GM19025 (cell line): ENCODE data around the gene PSMD14.

Experiments used
- ATAC-seq: cut with Tn5 transposase; IDR thresholded peaks from one replicate; pipeline ENCODE4 v1.9.1; 2021; ENCODE audit warnings: mild to moderate bottlenecking, low read depth, moderate library complexity; ENCODE audit not compliant: unreplicated experiment

The PSMD14 gene

DNA sequence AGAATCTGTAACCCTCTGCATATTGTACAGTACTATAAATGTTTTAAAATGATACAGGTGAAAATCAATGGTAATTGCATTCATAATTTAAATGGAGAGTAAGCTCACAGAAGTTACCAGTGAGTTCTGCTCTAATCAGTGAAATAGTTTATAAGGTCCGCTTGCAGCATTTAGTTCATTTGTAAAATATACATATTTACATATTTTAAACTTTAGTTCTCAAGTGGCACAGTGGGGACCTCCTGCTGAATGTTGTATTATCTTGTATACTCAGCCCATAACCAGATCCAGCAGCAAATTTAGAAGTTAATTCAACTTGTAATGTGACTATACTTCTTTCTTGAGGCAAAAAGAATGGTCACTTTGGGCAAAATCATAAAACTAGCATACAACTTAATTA lies 66.2 kb downstream of the PSMD14 start:
- no peak for ATAC-seq

DNA sequence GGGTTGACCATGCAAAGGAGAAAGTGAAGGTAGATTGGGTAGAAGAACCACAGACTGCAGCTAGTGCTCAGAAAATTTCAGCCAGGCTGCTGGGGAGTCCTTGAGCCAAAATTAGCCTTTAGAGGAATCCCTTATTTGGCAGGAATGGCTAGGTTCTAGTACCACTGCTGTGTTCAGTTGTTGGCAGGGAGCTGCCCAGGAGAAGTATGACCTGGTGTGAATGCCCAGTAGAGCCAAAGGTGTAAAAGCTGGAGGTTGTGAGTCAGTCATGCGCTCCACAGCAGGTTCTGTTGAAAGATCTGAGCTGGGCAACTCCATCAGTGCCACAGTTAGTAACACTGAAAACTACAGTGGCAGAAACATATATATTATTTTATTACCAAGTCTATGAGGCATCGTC lies 71.5 kb downstream of the PSMD14 start:
- no peak for ATAC-seq

DNA sequence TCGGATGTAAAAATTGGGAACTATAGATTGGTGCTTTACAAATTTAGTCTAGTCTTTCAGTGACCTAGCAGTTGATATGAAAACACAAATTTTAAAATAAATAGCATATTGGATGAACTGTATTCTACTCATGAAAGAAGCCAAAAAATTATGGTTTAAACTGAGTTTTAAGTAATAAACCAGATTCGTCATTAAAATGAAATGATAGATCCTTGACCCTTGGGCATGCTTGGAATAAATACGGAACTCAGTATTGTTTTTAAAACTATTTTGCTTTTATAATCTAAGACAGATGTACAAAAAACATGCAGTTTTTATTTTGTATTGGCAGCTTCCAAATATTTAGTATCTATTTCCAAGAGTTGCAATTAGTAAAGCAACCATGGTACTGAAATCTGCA lies 73.3 kb downstream of the PSMD14 start:
- no peak for ATAC-seq

DNA sequence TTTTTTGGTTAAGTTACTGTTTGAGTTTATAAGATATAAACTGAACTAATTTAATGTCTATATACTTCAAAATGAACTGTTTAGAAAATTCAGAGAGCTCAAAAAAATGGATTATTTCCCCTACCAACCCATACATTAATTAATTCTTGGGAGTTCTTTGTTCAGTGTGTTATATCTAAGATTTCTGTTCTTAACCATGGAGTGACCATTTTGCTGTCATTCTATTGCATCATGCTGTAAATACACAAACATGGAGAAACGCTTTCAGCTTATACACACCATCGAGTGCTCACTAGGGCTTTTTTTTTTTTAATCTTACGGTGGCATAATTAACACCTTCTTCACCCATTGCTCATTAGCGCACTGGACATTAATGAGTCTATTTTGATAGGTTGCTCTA lies 74.5 kb downstream of the PSMD14 start:
- no peak for ATAC-seq

DNA sequence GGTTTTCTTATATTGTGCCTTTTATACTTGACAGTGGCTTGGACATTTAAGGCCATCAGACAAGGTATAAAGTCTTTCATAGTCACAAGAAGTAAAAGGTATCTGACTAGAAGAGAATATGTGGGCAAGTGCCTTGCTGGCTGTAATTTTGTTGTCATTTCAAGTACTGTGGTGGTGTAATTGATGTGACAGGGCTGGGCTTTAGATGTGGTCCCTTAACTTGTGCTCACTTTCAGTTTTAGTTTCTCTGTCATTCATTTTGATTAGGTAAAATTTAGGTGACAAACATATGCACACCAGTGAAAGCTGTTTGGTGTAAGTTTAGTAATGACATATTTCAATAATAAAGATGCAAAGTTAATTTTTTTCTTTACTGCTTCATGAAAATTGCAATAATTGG lies 76.6 kb downstream of the PSMD14 start:
- ATAC-seq, result peak; percentile 71

DNA sequence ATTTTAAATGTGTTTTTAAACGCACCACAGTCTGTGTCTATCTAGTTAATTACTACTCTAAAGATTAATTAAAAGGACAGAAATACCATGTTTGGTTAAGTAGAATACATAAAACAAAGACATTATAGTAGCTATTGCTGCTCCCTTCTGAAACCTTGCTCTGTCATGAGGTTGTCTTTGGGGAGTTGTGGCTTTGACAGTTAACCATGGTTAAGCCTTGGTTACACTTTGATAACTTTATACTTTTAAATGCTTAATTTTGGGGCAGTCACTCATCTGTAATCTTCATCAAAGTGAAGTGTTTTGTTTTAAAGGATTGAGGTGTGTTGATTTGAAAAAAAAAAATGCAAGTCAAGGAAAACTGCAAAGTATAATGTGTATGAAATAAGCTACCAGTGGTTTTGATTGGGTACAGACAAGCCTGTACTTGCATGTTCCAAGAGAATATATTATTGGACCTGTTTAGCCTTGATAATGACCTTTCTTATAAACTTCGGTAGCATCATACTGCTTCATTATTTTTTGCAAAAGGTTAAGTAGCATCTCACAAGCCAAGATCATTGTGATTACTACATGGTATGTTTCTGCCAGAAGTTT lies 78.1 kb downstream of the PSMD14 start:
- peak; percentile 64 for ATAC-seq

DNA sequence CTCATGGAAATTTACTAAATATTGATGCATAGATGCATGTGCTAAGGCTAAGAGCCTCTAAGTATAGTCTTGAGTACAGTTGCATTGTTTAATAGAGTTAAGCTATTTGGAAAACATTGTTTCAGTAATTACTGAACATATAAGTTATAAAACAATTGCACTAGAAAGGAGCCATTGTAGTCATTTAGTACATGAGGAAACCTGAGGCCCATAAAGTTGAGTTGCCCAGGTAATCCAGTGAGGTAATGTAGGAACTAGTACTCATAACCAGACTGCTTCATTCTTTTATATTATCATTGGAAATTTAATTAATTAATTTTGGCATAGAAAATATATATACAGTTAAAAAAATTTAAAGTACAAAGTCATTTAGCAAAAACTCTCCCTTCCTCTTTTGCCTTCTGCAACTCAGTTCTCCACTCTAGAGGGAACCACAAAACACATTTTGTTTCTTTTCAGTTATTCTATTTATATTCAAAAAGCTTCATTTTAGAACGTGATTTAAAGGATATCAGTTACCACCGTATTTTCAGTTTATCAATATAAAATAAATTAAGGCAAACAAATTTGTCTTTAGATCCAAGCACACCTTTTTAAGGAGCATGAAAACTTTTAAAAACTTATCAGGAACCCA lies 80.0 kb downstream of the PSMD14 start:
- no peak for ATAC-seq

DNA sequence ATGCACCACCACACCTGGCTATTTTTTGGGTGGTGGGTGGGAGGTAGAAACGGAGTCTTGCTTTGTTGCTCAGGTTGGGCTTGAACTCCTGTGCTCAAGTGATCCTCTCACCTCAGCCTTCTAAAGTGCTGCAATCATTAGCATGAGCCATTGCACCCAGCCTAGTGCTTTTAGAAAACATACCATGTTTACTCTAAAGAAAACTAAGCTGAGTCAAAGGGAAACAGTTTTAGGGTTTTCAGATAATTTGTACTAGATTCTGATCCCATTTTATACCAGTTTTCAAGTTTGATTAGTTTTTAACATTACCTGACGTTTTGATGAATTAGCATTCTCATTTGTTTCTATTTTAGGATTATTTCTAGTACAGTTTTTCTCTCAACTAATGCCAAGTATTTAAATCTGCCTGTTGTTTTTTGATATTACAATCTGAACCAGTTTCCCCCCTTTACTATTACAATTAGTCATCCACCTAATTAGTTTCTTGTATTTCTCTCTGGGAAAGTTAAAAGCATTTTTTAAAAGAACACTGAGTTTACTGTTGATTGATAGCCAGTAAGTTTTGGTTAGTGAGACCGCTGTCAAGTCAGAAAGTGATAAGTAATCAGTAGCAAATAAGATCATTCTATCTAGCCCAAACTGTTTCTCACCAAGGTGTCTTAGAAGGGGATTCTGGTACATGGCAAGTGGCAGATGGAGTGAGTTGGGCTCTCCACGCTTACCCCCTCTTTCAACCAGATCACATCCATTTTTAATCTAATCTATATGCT lies 83.7 kb downstream of the PSMD14 start:
- ATAC-seq, result no peak

DNA sequence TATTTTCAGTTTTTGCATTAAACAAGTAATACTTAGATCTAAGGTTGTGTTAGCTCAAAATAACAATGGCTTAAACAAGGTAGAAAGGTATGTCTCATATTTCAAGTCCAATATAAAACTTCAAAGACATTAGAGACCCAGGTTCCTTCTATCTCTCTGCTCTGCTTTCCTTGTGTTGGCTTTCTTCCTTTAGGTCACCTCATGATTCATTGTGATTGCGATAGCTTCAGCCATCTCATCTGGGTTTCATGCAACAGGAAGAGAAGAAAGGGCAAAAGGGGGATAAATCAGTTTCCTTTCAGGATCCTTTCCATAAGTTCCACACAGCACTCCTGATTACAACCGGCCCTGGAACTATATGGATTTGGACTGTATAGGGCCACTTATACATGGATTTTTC lies 91.9 kb downstream of the PSMD14 start:
- ATAC-seq, result no peak

DNA sequence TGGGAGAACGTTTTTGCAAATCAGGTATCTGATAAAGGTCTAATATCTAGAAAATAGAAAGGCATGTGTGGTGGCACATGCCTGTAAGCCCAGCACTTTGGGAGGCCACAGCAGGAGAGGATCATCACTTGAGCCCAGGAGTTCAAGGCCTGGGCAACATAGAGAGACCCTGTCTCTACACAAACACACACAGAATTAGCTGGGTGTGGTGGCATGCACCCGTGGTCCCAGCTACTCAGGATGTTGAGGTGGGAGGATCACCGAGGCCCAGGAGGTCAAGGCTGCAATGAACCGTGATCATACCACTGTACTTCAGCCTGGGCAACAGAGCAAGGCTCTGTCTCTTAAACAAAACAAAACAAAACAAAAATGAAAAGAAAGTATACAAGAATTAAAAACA lies 94.1 kb downstream of the PSMD14 start:
- ATAC-seq, result no peak

DNA sequence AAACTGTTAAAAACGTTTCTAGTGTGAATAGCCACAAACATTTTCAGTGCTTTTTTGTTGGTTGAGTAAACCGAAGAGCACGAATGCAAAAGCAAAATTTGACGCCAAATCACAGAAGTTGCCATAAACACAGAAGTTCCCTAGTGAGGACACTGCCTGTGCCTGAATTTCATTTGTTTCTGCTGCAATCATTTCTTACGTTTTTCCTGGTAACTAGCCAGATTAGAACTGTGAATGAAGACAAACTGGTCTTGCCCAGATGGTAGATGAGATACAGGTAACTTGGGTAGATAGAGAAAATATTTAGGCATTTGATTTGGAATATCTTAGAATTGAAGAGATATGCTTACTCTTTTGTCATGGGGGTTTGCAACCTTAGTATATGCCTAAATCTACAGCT lies 98.1 kb downstream of the PSMD14 start:
- ATAC-seq, result no peak

DNA sequence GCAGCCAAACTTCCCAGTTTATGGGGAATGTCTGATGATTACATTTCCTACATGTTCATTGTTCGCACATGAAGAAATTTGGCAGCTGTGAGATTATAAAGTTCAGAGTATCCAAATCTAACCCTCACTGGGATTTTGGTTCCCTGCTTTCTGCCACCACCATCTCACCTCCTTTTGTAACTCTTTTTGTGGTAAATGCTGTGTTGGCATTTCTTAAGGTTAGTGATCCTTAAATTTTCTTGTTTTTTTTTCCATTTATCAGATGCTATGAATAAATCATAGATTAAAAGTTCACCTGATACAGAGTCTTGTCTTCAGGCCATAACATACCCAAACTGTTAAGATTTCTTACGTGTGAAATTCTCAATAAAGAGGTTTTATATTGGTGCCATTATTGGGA lies 99.4 kb downstream of the PSMD14 start:
- ATAC-seq, result no peak

DNA sequence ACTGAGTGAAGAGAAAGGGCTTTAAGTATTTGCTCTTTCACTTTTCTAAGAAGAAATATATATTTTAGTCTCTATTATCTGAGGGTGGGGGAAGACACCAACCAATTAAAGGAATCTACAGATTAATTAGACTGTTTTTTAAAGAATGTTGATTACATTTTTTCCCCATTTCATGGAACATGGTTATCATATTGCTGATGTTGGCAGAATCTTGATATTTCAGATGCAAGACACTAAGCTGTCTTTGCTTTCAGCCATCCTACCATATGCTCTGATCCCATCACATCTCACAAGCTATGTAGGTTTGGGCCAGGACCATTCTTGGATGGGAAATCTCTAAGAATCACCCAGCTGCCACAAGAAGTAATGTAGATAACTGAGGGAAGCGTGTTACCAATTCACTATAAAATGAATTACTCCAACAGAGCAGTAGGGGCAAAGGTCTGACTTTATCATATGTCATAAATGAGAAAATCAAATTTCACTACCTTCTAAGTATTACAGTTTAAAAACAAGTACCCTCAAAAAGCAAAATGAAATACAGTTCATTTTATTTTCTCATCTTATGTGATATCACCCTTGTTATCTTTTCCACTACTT lies 101.2 kb downstream of the PSMD14 start:
- no peak for ATAC-seq

DNA sequence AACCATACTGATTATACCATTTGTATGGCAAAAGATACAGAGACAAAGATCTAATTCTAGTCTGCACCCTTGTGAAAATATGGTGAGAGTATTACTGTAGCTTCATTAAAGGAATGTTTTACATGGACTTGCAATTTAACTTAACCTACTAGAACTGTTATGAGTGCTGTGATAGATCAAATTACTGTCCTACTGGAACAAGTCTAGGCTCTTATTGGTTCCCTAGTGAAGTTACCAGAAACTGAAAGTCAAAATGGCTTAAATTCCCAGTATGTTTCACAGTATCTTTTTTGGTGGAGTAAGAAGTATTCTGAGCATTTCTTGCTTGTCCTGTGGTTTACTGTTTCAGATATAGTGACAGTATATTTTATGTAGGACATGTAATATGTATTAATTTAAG lies 104.1 kb downstream of the PSMD14 start:
- ATAC-seq, result no peak

DNA sequence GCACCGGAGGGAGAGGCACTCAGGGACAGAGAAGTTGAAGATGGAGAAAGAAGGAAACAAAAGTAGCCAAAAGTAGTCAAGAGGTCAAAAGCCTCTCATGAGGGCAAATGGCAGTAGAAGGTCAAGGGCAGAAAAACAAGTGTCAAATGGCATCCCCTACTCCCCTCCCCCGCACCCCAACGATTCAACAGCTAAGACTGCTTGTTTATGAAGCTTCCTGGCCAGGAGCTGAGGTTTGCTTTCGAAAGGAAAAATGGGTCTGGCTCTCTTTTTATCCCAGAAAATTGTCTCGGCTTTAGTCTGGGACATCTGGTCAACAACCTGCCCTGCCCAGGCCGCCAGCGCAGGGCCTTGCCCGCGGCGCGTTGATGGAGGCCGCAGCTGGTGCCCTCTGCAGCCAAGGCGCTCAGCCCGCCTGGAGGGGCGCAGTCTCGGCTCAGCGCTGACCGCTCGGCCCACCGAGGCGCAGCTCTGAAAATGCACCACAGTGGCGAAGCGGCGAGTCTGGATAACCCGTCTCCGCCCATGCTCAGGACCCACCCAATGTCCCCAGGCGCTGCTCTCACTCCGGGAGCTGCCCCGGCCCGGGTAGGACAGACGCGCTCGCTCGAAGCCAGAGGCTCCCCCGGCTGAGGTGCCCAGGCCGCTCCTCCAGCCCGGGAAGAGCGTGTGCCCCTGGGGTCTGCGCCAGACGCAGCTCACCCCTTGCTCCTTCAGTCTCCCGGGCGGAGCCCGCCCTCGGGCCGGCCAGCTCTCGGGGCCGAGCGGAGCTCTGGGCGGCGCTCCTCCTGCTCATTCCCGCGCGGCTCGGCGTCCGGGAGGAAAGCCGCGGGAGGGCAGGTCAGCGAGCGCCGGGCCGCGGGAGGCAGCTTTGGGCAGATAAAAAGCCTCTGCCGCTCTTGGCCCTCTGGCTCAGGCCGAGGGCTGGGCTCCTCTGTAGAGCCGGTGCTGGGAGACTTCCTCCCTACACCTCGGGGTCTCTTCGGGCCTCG lies 106.1 kb downstream of the PSMD14 start:
- ATAC-seq, result peak; percentile 47

DNA sequence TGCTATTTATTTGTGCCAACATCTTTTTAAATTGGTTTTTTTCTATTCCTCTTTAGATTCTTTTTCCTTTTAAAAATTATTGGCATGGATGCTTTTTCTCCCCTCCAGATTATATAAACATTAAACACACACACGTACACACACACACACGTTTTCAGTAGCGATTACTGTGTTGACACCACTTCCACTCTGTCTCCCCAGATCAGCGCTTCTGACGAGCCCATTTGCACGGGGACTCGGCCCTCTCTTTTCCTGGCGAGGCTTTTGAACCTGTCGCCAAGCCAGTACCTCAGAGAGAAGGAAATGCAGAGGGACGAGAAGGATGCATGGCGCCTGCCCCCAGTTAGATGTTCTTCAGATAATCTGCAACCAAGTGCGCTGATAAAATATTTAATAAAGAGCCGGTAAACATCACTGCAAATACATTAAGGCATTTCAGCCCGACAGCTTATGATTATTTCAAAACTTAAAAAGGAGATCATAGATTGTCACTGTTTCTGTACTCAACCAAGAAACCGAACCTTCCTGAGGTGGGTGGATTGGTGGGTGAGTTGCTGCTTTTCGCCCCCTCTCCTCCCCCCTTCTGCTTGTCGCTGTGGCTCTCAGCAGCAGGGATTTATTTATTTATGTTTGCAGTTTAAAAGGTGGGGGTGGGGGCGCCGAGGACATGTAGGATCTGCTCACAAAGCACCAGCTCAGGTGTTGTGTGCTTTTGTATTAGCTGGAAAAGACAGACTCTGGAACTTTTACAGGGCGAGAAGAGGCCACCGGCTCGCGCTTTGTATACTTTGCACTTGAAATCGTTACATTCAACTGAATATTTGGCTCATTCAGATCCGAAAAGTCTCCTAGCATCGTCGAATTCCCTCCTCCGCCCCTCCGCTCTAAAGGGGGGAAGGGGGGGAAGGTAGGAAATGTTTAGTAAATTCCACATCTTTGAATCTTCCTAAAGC lies 107.1 kb downstream of the PSMD14 start:
- peak; percentile 20 for ATAC-seq

DNA sequence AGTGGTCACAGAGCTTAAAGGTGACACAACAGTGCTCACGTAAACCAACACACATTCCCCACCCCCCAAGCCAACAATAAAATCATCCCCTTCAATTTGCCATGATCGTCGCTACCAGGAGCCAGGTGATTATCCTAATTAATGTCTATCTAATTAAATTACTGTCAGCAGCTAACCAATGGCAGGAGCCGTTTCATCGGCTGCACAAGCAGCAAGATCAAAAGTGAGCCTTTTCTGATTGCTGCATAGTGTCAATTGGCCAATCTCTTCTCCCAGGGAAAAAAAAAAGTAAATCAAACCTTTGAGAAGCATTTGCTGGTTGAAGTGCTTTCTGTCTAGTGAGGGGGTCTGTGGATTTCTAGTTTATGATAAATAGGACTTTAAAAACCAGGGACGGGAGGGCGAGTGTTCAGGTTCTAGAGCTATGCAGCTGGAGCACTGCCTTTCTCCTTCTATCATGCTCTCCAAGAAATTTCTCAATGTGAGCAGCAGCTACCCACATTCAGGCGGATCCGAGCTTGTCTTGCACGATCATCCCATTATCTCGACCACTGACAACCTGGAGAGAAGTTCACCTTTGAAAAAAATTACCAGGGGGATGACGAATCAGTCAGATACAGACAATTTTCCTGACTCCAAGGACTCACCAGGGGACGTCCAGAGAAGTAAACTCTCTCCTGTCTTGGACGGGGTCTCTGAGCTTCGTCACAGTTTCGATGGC lies 107.9 kb downstream of the PSMD14 start, which contains the start of gene TBR1:
TSS of gene TBR1 (plus strand) at position 311 of the 721 bp plus-strand sequence. CDS start at position 425, 114 bp downstream.
- ATAC-seq, result no peak

DNA sequence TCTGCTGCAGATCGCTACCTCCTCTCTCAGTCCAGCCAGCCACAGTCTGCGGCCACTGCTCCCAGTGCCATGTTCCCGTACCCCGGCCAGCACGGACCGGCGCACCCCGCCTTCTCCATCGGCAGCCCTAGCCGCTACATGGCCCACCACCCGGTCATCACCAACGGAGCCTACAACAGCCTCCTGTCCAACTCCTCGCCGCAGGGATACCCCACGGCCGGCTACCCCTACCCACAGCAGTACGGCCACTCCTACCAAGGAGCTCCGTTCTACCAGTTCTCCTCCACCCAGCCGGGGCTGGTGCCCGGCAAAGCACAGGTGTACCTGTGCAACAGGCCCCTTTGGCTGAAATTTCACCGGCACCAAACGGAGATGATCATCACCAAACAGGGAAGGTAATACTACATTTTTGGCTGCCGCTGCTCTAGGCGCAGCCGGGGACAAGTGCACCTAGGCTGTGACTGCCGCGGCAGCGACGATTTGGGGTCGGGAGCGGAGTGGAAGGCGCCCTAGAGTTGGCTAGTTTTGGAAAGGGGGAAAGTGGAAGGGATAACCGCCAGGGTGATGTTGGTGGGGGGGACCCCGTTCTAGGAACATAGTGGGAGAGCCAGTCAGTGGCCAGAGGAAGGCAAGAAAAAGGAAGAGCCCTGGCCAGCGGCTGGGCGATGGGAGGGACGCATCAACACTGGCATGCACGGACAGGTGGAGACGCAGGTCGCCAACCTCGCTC lies 108.6 kb downstream of the PSMD14 start:
- no peak for ATAC-seq
